Parathyroid adenoma (tissue), 2 donors: ENCODE measurements around the gene CALML3.

Experiments used
- H2AFZ ChIP-seq: fragments of 300-600 bp; sonication (generic); one replicate; pipeline ENCODE4 v1.7.0; 2017; ENCODE audit warnings: antibody characterized with exemption, mild to moderate bottlenecking
- H3K27ac ChIP-seq: fragments of 300-600 bp; sonication (generic); one replicate; pipeline ENCODE4 v1.7.0; 2017
- H3K27me3 ChIP-seq: fragments of 300-600 bp; sonication (generic); one replicate; pipeline ENCODE4 v1.7.0; 2017; ENCODE audit warnings: low read length; ENCODE audit not compliant: control insufficient read depth, insufficient read depth
- H3K36me3 ChIP-seq: fragments of 300-600 bp; sonication (generic); one replicate; pipeline ENCODE4 v1.7.0; 2017; ENCODE audit warnings: low read length; ENCODE audit not compliant: control insufficient read depth, insufficient read depth
- H3K4me1 ChIP-seq: fragments of 300-600 bp; sonication (generic); one replicate; pipeline ENCODE4 v1.7.0; 2017; ENCODE audit warnings: control low read depth
- H3K4me2 ChIP-seq: fragments of 300-600 bp; sonication (generic); one replicate; pipeline ENCODE4 v1.7.0; 2017; ENCODE audit warnings: low read length
- H3K4me3 ChIP-seq: fragments of 300-600 bp; sonication (generic); one replicate; pipeline ENCODE4 v1.7.0; 2017; ENCODE audit warnings: low read depth, low read length
- H3K79me2 ChIP-seq: fragments of 300-600 bp; sonication (generic); one replicate; pipeline ENCODE4 v1.7.0; 2017; ENCODE audit warnings: control low read depth
- H3K9ac ChIP-seq: fragments of 300-600 bp; sonication (generic); one replicate; pipeline ENCODE4 v1.7.0; 2017; ENCODE audit warnings: mild to moderate bottlenecking
- H3K9me3 ChIP-seq: fragments of 300-600 bp; sonication (generic); one replicate; pipeline ENCODE4 v1.7.0; 2017; ENCODE audit warnings: low read length; ENCODE audit not compliant: control insufficient read depth
- TF ChIP-seq, protein P1 (sequence below): fragments of 300-600 bp; sonication (generic); IDR thresholded peaks from one replicate; pipeline ENCODE4 v1.7.0; 2017; ENCODE audit warnings: antibody characterized with exemption, mild to moderate bottlenecking
- donor health status: primary hyperparathyroidism.

CALML3 gene

DNA sequence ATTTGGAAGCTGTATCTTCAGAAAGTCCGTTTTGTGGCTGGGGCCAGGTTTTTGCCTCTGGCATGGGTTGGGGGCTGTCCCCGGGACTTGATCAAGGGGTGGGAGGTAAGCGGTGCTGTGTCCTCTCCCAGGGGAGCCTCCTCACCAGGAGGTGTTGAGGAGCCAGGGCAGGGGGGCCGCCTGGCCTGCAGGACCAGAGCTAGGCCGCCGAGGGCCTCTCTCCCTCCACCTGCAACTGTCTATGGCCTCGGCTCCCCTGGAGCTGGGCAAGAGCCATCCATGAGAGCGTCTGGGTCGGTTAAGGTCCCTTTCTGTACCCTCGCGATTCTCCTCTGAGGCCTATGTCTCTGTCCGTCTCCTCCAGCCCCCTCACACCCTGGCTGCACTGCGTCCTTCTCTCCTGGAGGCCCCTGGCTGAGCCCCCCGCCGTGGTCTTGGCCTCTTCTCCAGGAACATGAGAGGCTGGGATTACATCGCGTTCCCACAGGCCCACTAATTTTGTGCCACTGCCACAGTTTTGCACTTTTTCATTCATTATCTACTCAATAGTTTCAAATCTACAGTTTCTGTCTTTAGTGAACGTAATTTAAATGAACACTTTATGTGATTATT lies 46.0 kb upstream of the CALML3 start:
- Histone ChIP-seq H3K4me1 (no peaks in the 10 kb centered on the region), H3K4me2 (no peak overlapping the region), H3K79me2 (no peaks in the 10 kb centered on the region), H3K9ac (no peak overlapping the region), H2AFZ (no peak overlapping the region), H3K36me3 (no peaks in the 10 kb centered on the region), H3K27ac (no peak overlapping the region), H3K4me3 (no peak overlapping the region), H3K27me3 (no peaks in the 10 kb centered on the region), H3K9me3 (no peaks in the 10 kb centered on the region)
- TF ChIP-seq, protein P1, sequence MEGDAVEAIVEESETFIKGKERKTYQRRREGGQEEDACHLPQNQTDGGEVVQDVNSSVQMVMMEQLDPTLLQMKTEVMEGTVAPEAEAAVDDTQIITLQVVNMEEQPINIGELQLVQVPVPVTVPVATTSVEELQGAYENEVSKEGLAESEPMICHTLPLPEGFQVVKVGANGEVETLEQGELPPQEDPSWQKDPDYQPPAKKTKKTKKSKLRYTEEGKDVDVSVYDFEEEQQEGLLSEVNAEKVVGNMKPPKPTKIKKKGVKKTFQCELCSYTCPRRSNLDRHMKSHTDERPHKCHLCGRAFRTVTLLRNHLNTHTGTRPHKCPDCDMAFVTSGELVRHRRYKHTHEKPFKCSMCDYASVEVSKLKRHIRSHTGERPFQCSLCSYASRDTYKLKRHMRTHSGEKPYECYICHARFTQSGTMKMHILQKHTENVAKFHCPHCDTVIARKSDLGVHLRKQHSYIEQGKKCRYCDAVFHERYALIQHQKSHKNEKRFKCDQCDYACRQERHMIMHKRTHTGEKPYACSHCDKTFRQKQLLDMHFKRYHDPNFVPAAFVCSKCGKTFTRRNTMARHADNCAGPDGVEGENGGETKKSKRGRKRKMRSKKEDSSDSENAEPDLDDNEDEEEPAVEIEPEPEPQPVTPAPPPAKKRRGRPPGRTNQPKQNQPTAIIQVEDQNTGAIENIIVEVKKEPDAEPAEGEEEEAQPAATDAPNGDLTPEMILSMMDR = no peak

GRCh38 chr10:5479481-5480161 lies 45.1 kb upstream of the CALML3 start:
- no peaks in the 10 kb centered on the region for H3K4me1 ChIP-seq
- H3K9me3 ChIP-seq = no peaks in the 10 kb centered on the region

DNA sequence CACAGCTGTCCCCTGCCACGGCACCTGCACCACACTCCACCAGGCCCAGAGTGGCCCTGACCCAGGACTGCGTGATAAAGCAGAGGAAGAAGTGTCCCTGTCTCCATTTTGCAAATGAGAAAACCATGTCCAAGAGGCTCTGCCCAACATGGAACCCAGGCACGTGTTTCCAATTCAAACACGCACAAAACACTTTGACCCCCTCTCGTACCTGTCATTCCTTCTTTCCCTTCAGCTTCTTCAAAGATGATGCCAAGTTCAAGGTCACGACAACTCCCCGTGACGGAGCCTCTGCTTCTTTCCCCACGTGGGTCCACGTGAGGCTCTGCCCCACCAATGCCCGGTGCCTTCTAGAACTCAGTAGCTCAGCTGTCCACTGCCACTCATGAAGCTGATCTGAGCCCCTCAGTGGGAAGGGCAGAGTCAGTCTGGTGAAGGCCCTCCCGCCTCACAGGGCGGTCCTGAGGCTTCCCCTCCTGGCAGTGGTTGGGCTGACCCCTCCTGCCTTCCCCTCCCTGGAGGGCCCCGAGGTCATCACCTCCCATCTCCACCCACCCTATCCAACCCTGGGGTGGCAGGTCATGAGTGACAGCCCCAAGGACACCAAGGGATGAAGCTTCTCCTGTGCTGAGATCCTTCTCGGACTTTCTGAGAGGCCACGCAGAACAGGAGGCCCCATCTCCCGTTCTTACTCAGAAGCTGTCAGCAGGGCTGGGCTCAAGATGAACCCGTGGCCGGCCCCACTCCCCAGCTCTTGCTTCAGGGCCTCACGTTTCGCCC lies 44.4 kb upstream of the CALML3 start:
- no peak overlapping the region for H3K27ac ChIP-seq
- H3K4me2 ChIP-seq = no peak overlapping the region
- TF ChIP-seq, protein P1 = no peak
- no peak overlapping the region for H3K9ac ChIP-seq
- no peaks in the 10 kb centered on the region for H3K9me3 ChIP-seq
- H2AFZ ChIP-seq = no peak overlapping the region
- H3K27me3 ChIP-seq = no peaks in the 10 kb centered on the region
- no peaks in the 10 kb centered on the region for H3K79me2 ChIP-seq
- no peaks in the 10 kb centered on the region for H3K36me3 ChIP-seq
- no peak overlapping the region for H3K4me3 ChIP-seq
- H3K4me1 ChIP-seq = no peaks in the 10 kb centered on the region

More at GRCh38 chr10:5479481-5480161, 45.1 kb upstream of the CALML3 start:
- Histone ChIP-seq H3K27ac (no peak overlapping the region), H3K9ac (no peak overlapping the region), H3K79me2 (no peaks in the 10 kb centered on the region), H3K4me3 (no peak overlapping the region), H3K4me2 (no peak overlapping the region), H3K36me3 (no peaks in the 10 kb centered on the region), H3K27me3 (no peaks in the 10 kb centered on the region), H2AFZ (no peak overlapping the region)
- TF ChIP-seq, protein P1 = no peak

- Histone ChIP-seq H3K9me3 (no peaks in the 10 kb centered on the region), H3K79me2 (no peaks in the 10 kb centered on the region), H3K27me3 (no peaks in the 10 kb centered on the region), H3K4me3 (no peak overlapping the region), H3K9ac (no peak overlapping the region), H3K36me3 (no peaks in the 10 kb centered on the region), H3K4me1 (no peaks in the 10 kb centered on the region), H2AFZ (no peak overlapping the region), H3K4me2 (no peak overlapping the region), H3K27ac (no peak overlapping the region)
- TF ChIP-seq, protein P1 = no peak
Observed at GRCh38 chr10:5481121-5481520, 43.6 kb upstream of the CALML3 start.
